ENCODE data around the gene TSEN54. TPM values are rescaled to one million over a fixed set of nuclear protein-coding genes. Genes with fewer than 3 reads are reported as not detected.

TSEN54 gene
- total RNA-seq, 6 experiments from 2014 or later, result 8.5 to 13.6 (median 10.2) TPM

GRCh38 chr17:75521290-75521689 lies 5.0 kb downstream of the TSEN54 start:
- no peak overlapping the region for H3K4me3 ChIP-seq
- peaks cover 0 to 6% (median 3%) of the 10 kb centered on the region in 4 donors for H3K4me1 ChIP-seq
- no peaks in the 10 kb centered on the region for H3K9me3 ChIP-seq
- H3K27ac ChIP-seq, result no peak overlapping the region
- TF ChIP-seq CTCF (IDR thresholded peaks at IDR 0.05), result no peak
- no peak for TF ChIP-seq POLR2A (IDR thresholded peaks at IDR 0.05)
- H3K36me3 ChIP-seq, result peaks cover 0 to 5% (median 0%) of the 10 kb centered on the region in 4 donors
- H3K27me3 ChIP-seq, result no peaks in the 10 kb centered on the region
- intact Hi-C loops (cut with DNase I), result no loop called here
- WGBS (ENCODE audit: insufficient coverage, low coverage, low lambda C conversion rate, missing lambda C conversion rate), result 84% methylated on average over 4 of the region's 8 CpGs
- ATAC-seq (no peak), DNase-seq (no peak)

GRCh38 chr17:75521951-75522727 lies 5.8 kb downstream of the TSEN54 start:
- WGBS (ENCODE audit: insufficient coverage, low coverage, low lambda C conversion rate, missing lambda C conversion rate), result 87% methylated on average over 4 of the region's 33 CpGs
- Histone ChIP-seq H3K36me3 (peaks cover 0 to 5% (median 0%) of the 10 kb centered on the region in 4 donors), H3K9me3 (no peaks in the 10 kb centered on the region), H3K4me1 (peaks cover 0 to 15% (median 3%) of the 10 kb centered on the region in 4 donors), H3K27me3 (no peaks in the 10 kb centered on the region), H3K4me3 (no peak overlapping the region), H3K27ac (no peak overlapping the region)
- no peak for ATAC-seq
- peak in 1 of 3 donors; percentile 46 for DNase-seq
- TF ChIP-seq CTCF (IDR thresholded peaks at IDR 0.05) (no peak), POLR2A (IDR thresholded peaks at IDR 0.05) (no peak)
- intact Hi-C loops (cut with DNase I), result no loop called here

GRCh38 chr17:75523647-75524046 lies 7.3 kb downstream of the TSEN54 start:
- H3K36me3 ChIP-seq, result peaks cover 0 to 5% (median 0%) of the 10 kb centered on the region in 4 donors
- DNase-seq (peak in 1 of 3 donors; percentile 43), ATAC-seq (no peak)
- intact Hi-C loops (cut with DNase I), result no loop called here
- TF ChIP-seq POLR2A (IDR thresholded peaks at IDR 0.05) (no peak), CTCF (IDR thresholded peaks at IDR 0.05) (no peak)
- no peak overlapping the region for H3K27ac ChIP-seq
- H3K4me3 ChIP-seq, result no peak overlapping the region
- no peaks in the 10 kb centered on the region for H3K27me3 ChIP-seq
- H3K4me1 ChIP-seq, result peaks cover 0 to 21% (median 0%) of the 10 kb centered on the region in 4 donors
- H3K9me3 ChIP-seq, result no peaks in the 10 kb centered on the region
- 100% methylated on average over 1 of the region's 7 CpGs for WGBS (ENCODE audit: insufficient coverage, low coverage, low lambda C conversion rate, missing lambda C conversion rate)

GRCh38 chr17:75524269-75524969 lies 8.1 kb downstream of the TSEN54 start:
- peak overlapping the region; percentile 35 to 72 (median 69) for H3K4me3 ChIP-seq
- no peak for TF ChIP-seq POLR2A (IDR thresholded peaks at IDR 0.05)
- TF ChIP-seq CTCF (IDR thresholded peaks at IDR 0.05), result no peak
- 21% methylated on average over 12 of the region's 24 CpGs for WGBS (ENCODE audit: insufficient coverage, low coverage, low lambda C conversion rate, missing lambda C conversion rate)
- H3K27ac ChIP-seq, result peak overlapping the region in 1 of 3 donors; percentile 33
- intact Hi-C loops (cut with DNase I), result no loop called here
- H3K9me3 ChIP-seq, result no peaks in the 10 kb centered on the region
- H3K4me1 ChIP-seq, result peaks cover 0 to 21% (median 0%) of the 10 kb centered on the region in 4 donors
- H3K27me3 ChIP-seq, result no peaks in the 10 kb centered on the region
- peaks cover 0 to 5% (median 0%) of the 10 kb centered on the region in 4 donors for H3K36me3 ChIP-seq
- peak in 1 of 3 donors; percentile 48 for DNase-seq
- ATAC-seq, result no peak
